Measurements from ENCODE around the gene ZFAND4.

ZFAND4 gene

GRCh38 chr10:45599646-45600045 lies 72.9 kb downstream of the ZFAND4 start:
- H3K27me3 ChIP-seq (ENCODE audit: low read length) = no peaks in the 10 kb centered on the region
- H3K36me3 ChIP-seq (ENCODE audit: low read length) = no peaks in the 10 kb centered on the region
- H3K9me3 ChIP-seq (ENCODE audit: insufficient read depth, low read length) = no peaks in the 10 kb centered on the region
- H3K9me2 ChIP-seq (replicated peaks; ENCODE audit: insufficient read depth, low read length) = no peaks in the 10 kb centered on the region
- no peak overlapping the region for H3K9ac ChIP-seq (ENCODE audit: low read length)
- no peaks in the 10 kb centered on the region for H4K20me1 ChIP-seq (ENCODE audit: low read depth, low read length)
- 0 out of 2 replicates have a peak, but pooled peaks cover 11% of the 10 kb centered on the region for H3F3A ChIP-seq (ENCODE audit: insufficient read depth)
- H3K27ac ChIP-seq (ENCODE audit: low read depth, low read length) = no peak overlapping the region
- no peak for TF ChIP-seq EZH2phosphoT487 (conservative IDR thresholded peaks at IDR 0.05; ENCODE audit: low read length)
- TF ChIP-seq CTCF (IDR thresholded peaks at IDR 0.05; ENCODE audit: insufficient read depth, low read length, poor library complexity, severe bottlenecking) = no peak
- H3K4me2 ChIP-seq (ENCODE audit: low read depth, low read length, poor library complexity, severe bottlenecking) = no peak overlapping the region
- H3K79me2 ChIP-seq (ENCODE audit: insufficient read depth, low read length) = no peaks in the 10 kb centered on the region
- H3K4me3 ChIP-seq (ENCODE audit: insufficient read depth, low read length, poor library complexity, severe bottlenecking) = no peak overlapping the region
- H2AFZ ChIP-seq (ENCODE audit: low read depth, low read length, severe bottlenecking) = no peak overlapping the region

- no peak overlapping the region for H3K4me3 ChIP-seq (ENCODE audit: insufficient read depth, low read length, poor library complexity, severe bottlenecking)
- no peaks in the 10 kb centered on the region for H3K79me2 ChIP-seq (ENCODE audit: insufficient read depth, low read length)
- 0 out of 2 replicates have a peak, but pooled peaks cover 8% of the 10 kb centered on the region for H3F3A ChIP-seq (ENCODE audit: insufficient read depth)
- no peak overlapping the region for H3K4me2 ChIP-seq (ENCODE audit: low read depth, low read length, poor library complexity, severe bottlenecking)
- H3K9me3 ChIP-seq (ENCODE audit: insufficient read depth, low read length) = no peaks in the 10 kb centered on the region
- H2AFZ ChIP-seq (ENCODE audit: low read depth, low read length, severe bottlenecking) = no peak overlapping the region
- no peaks in the 10 kb centered on the region for H4K20me1 ChIP-seq (ENCODE audit: low read depth, low read length)
- no peak overlapping the region for H3K9ac ChIP-seq (ENCODE audit: low read length)
- H3K27ac ChIP-seq (ENCODE audit: low read depth, low read length) = no peak overlapping the region
- no peak for TF ChIP-seq CTCF (IDR thresholded peaks at IDR 0.05; ENCODE audit: insufficient read depth, low read length, poor library complexity, severe bottlenecking)
- TF ChIP-seq EZH2phosphoT487 (conservative IDR thresholded peaks at IDR 0.05; ENCODE audit: low read length) = no peak
- H3K36me3 ChIP-seq (ENCODE audit: low read length) = no peaks in the 10 kb centered on the region
- H3K9me2 ChIP-seq (replicated peaks; ENCODE audit: insufficient read depth, low read length) = no peaks in the 10 kb centered on the region
- H3K27me3 ChIP-seq (ENCODE audit: low read length) = no peaks in the 10 kb centered on the region
These were observed 73.5 kb downstream of the ZFAND4 start for GRCh38 chr10:45599021-45599603.

- no peak overlapping the region for H3K9ac ChIP-seq (ENCODE audit: low read length)
- no peak for TF ChIP-seq EZH2phosphoT487 (conservative IDR thresholded peaks at IDR 0.05; ENCODE audit: low read length)
- no peak for TF ChIP-seq CTCF (IDR thresholded peaks at IDR 0.05; ENCODE audit: insufficient read depth, low read length, poor library complexity, severe bottlenecking)
- H3K27me3 ChIP-seq (ENCODE audit: low read length) = no peaks in the 10 kb centered on the region
- no peak overlapping the region for H2AFZ ChIP-seq (ENCODE audit: low read depth, low read length, severe bottlenecking)
- H3K4me3 ChIP-seq (ENCODE audit: insufficient read depth, low read length, poor library complexity, severe bottlenecking) = no peak overlapping the region
- H3K4me2 ChIP-seq (ENCODE audit: low read depth, low read length, poor library complexity, severe bottlenecking) = no peak overlapping the region
- no peaks in the 10 kb centered on the region for H3K79me2 ChIP-seq (ENCODE audit: insufficient read depth, low read length)
- H3K9me2 ChIP-seq (replicated peaks; ENCODE audit: insufficient read depth, low read length) = no peaks in the 10 kb centered on the region
- no peak overlapping the region for H3K27ac ChIP-seq (ENCODE audit: low read depth, low read length)
- no peaks in the 10 kb centered on the region for H3K9me3 ChIP-seq (ENCODE audit: insufficient read depth, low read length)
- H3K36me3 ChIP-seq (ENCODE audit: low read length) = no peaks in the 10 kb centered on the region
- peaks cover 10% of the 10 kb centered on the region; the same call in 1 of the 2 replicates for H3F3A ChIP-seq (ENCODE audit: insufficient read depth)
- no peaks in the 10 kb centered on the region for H4K20me1 ChIP-seq (ENCODE audit: low read depth, low read length)
These were observed 76.0 kb downstream of the ZFAND4 start for GRCh38 chr10:45596526-45596925.
